Astrocyte (in vitro differentiated cells and primary cell): ENCODE data around the gene ZFAND2B.

ENCODE experiments used
- CTCF ChIP-seq: IDR thresholded peaks from 2 replicates; pipeline ENCODE4 v1.5.1; 2011; ENCODE audit warnings: low read depth, mild to moderate bottlenecking, inconsistent platforms, low read length, moderate library complexity; ENCODE audit not compliant: insufficient read depth
- EZH2 ChIP-seq: IDR thresholded peaks from 2 replicates; pipeline ENCODE4 v1.6.1; 2012; ENCODE audit warnings: mild to moderate bottlenecking, low read length, inconsistent platforms; ENCODE audit not compliant: insufficient read depth

GRCh38 chr2:219207134-219207883, 727 bp downstream of the ZFAND2B start:
- no peak for TF ChIP-seq CTCF
- TF ChIP-seq EZH2 = no peak
